Muscle layer of colon (tissue), 2 donors: ENCODE measurements around the gene LTBP3.

Source experiments
- H3K27ac ChIP-seq: one replicate; pipeline ENCODE4 v1.7.0; 2013; ENCODE audit warnings: low read depth, mild to moderate bottlenecking, low read length, moderate library complexity
- H3K27me3 ChIP-seq, 2 donors: one replicate each; pipeline ENCODE4 v1.7.0; 2013; ENCODE audit warnings: low read length in 2 of 2, mild to moderate bottlenecking in 2 of 2; ENCODE audit not compliant: insufficient read depth in 2 of 2, control insufficient read depth in 1 of 2
- H3K36me3 ChIP-seq: one replicate; pipeline ENCODE4 v1.7.0; 2013; ENCODE audit warnings: mild to moderate bottlenecking, low read length; ENCODE audit not compliant: insufficient read depth
- H3K4me1 ChIP-seq: one replicate; pipeline ENCODE4 v1.7.0; 2013; ENCODE audit warnings: mild to moderate bottlenecking, low read length; ENCODE audit not compliant: insufficient read depth
- H3K4me3 ChIP-seq, 2 donors: one replicate each; pipeline ENCODE4 v1.7.0; 2013; ENCODE audit warnings: low read length in 2 of 2, low read depth in 1 of 2, mild to moderate bottlenecking in 1 of 2, moderate library complexity in 1 of 2
- H3K9ac ChIP-seq: one replicate; pipeline ENCODE4 v1.7.0; 2013; ENCODE audit warnings: low read length
- H3K9me3 ChIP-seq: one replicate; pipeline ENCODE4 v1.7.0; 2013; ENCODE audit warnings: mild to moderate bottlenecking, low read length
- donor health status: abdominal sarcoma.
- donor health status: Adenocarcinoma of cecum.

LTBP3 gene

GRCh38 chr11:65505466-65506289 lies 52.5 kb downstream of the LTBP3 start:
- Histone ChIP-seq H3K27ac (peak overlapping the region; percentile 91), H3K4me1 (peaks cover 34% of the 10 kb centered on the region), H3K27me3 (no peaks in the 10 kb centered on the region), H3K4me3 (peak overlapping the region; percentile 97), H3K9me3 (no peaks in the 10 kb centered on the region), H3K36me3 (peaks cover 59% of the 10 kb centered on the region), H3K9ac (peak overlapping the region; percentile 100)

- Histone ChIP-seq H3K9me3 (no peaks in the 10 kb centered on the region), H3K27me3 (no peaks in the 10 kb centered on the region), H3K4me1 (peaks cover 34% of the 10 kb centered on the region), H3K27ac (peak overlapping the region; percentile 91), H3K4me3 (peak overlapping the region; percentile 97), H3K9ac (peak overlapping the region; percentile 100), H3K36me3 (peaks cover 61% of the 10 kb centered on the region)
These were observed 53.3 kb downstream of the LTBP3 start for GRCh38 chr11:65504674-65505465.

- Histone ChIP-seq H3K36me3 (peaks cover 61% of the 10 kb centered on the region), H3K9me3 (no peaks in the 10 kb centered on the region), H3K4me1 (peaks cover 34% of the 10 kb centered on the region), H3K27me3 (no peaks in the 10 kb centered on the region), H3K4me3 (peak overlapping the region; percentile 97), H3K27ac (peak overlapping the region; percentile 91), H3K9ac (peak overlapping the region; percentile 100)
These were observed 54.0 kb downstream of the LTBP3 start for GRCh38 chr11:65503949-65504673.

GRCh38 chr11:65503368-65503948 lies 54.7 kb downstream of the LTBP3 start:
- no peaks in the 10 kb centered on the region for H3K27me3 ChIP-seq
- peak overlapping the region; percentile 97 for H3K4me3 ChIP-seq
- peak overlapping the region; percentile 100 for H3K9ac ChIP-seq
- no peaks in the 10 kb centered on the region for H3K9me3 ChIP-seq
- H3K36me3 ChIP-seq: peaks cover 61% of the 10 kb centered on the region
- peaks cover 34% of the 10 kb centered on the region for H3K4me1 ChIP-seq
- H3K27ac ChIP-seq: peak overlapping the region; percentile 91

- Histone ChIP-seq H3K36me3 (peaks cover 61% of the 10 kb centered on the region), H3K27ac (peak overlapping the region; percentile 98), H3K4me1 (peaks cover 34% of the 10 kb centered on the region)
These were observed 55.4 kb downstream of the LTBP3 start for GRCh38 chr11:65502555-65503367.

GRCh38 chr11:65502274-65502554 lies 55.9 kb downstream of the LTBP3 start:
- Histone ChIP-seq H3K9ac (peak overlapping the region; percentile 100), H3K4me1 (peaks cover 29% of the 10 kb centered on the region), H3K36me3 (peaks cover 61% of the 10 kb centered on the region), H3K27me3 (no peaks in the 10 kb centered on the region), H3K9me3 (no peaks in the 10 kb centered on the region), H3K27ac (peak overlapping the region; percentile 98), H3K4me3 (peak overlapping the region; percentile 97)

More at GRCh38 chr11:65502555-65503367, 55.4 kb downstream of the LTBP3 start:
- peak overlapping the region; percentile 97 for H3K4me3 ChIP-seq
- H3K27me3 ChIP-seq: no peaks in the 10 kb centered on the region
- H3K9ac ChIP-seq: peak overlapping the region; percentile 100
- H3K9me3 ChIP-seq: no peaks in the 10 kb centered on the region

- Histone ChIP-seq H3K9ac (peak overlapping the region; percentile 100), H3K27me3 (no peaks in the 10 kb centered on the region), H3K4me3 (peak overlapping the region; percentile 97), H3K27ac (peak overlapping the region; percentile 98), H3K36me3 (peaks cover 61% of the 10 kb centered on the region), H3K4me1 (peaks cover 30% of the 10 kb centered on the region), H3K9me3 (no peaks in the 10 kb centered on the region)
These were observed 56.5 kb downstream of the LTBP3 start for GRCh38 chr11:65501472-65502273.

- no peaks in the 10 kb centered on the region for H3K27me3 ChIP-seq
- no peaks in the 10 kb centered on the region for H3K9me3 ChIP-seq
- peak overlapping the region; percentile 97 for H3K4me3 ChIP-seq
- peak overlapping the region; percentile 100 for H3K9ac ChIP-seq
- H3K27ac ChIP-seq: peak overlapping the region; percentile 98
- H3K36me3 ChIP-seq: peaks cover 56% of the 10 kb centered on the region
- peaks cover 30% of the 10 kb centered on the region for H3K4me1 ChIP-seq
These were observed 57.0 kb downstream of the LTBP3 start for GRCh38 chr11:65501186-65501471.

GRCh38 chr11:65500387-65501185 lies 57.6 kb downstream of the LTBP3 start:
- Histone ChIP-seq H3K27ac (peak overlapping the region; percentile 98), H3K4me3 (peak overlapping the region; percentile 97), H3K4me1 (peaks cover 30% of the 10 kb centered on the region), H3K27me3 (no peaks in the 10 kb centered on the region), H3K36me3 (peaks cover 51% of the 10 kb centered on the region), H3K9ac (peak overlapping the region; percentile 100), H3K9me3 (no peaks in the 10 kb centered on the region)
